Measurements from ENCODE around the gene RHBDF1. TPM values are rescaled to one million over a fixed set of nuclear protein-coding genes. Genes with fewer than 3 reads are reported as not detected.

Gene RHBDF1
- total and polyA plus RNA-seq, 9 of the 15 experiments (the other 6 are each of a cell fraction or from before 2014, with no cell fraction given): 1.0 to 8.2 (median 4.2) TPM

DNA sequence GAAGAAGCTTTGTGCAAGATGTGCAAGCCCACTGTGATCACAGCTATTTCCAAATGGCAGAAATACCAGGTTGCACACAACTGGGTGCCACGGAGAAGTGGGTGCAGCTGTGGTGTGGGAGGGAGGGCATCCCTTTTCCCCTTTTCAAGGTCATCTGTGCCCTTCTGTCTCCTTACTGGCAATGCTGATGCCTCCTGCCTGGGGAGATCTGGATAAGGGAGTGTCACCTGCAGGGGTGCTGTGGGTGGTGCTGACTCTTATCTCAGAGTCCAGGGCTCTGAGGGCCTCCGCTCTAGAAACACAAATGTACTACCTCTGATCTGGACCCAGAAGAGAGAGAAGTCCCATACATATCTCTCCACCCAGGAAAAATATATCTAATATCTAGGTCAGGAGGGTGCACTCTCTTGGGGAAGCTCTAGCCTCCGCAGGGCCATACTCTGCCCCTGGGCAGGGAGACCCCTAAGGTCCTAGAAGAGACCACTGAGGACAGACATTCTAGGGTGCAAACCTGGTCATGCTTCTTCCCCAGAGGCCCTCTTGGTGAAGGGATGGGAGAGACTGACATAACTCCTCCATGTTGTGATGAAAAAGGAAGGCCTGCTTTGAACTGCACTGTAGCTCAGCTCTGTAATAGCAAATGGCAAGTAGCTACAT is 47.5 kb upstream of the RHBDF1 start (continued):
- TF ChIP-seq, protein P1, sequence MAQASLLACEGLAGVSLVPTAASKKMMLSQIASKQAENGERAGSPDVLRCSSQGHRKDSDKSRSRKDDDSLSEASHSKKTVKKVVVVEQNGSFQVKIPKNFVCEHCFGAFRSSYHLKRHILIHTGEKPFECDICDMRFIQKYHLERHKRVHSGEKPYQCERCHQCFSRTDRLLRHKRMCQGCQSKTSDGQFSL (CRISPR knock-in tag; IDR thresholded peaks at IDR 0.05): no peak
- TF ChIP-seq, protein P1 (tag; IDR thresholded peaks at IDR 0.05): peak in 1 of 2 experiments; percentile 25; a peak in 1 of 4 replicates
- no peak for TF ChIP-seq CBX8 (IDR thresholded peaks at IDR 0.05; ENCODE audit: borderline replicate concordance, extremely low read depth, low read depth, low read length, poor library complexity, severe bottlenecking)
- TF ChIP-seq, protein P2, sequence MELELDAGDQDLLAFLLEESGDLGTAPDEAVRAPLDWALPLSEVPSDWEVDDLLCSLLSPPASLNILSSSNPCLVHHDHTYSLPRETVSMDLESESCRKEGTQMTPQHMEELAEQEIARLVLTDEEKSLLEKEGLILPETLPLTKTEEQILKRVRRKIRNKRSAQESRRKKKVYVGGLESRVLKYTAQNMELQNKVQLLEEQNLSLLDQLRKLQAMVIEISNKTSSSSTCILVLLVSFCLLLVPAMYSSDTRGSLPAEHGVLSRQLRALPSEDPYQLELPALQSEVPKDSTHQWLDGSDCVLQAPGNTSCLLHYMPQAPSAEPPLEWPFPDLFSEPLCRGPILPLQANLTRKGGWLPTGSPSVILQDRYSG (tag; conservative IDR thresholded peaks at IDR 0.05; ENCODE audit: low read depth): 0 out of 2 replicates have a peak, but pooled peaks have one; percentile 65
- TF ChIP-seq, protein P3, sequence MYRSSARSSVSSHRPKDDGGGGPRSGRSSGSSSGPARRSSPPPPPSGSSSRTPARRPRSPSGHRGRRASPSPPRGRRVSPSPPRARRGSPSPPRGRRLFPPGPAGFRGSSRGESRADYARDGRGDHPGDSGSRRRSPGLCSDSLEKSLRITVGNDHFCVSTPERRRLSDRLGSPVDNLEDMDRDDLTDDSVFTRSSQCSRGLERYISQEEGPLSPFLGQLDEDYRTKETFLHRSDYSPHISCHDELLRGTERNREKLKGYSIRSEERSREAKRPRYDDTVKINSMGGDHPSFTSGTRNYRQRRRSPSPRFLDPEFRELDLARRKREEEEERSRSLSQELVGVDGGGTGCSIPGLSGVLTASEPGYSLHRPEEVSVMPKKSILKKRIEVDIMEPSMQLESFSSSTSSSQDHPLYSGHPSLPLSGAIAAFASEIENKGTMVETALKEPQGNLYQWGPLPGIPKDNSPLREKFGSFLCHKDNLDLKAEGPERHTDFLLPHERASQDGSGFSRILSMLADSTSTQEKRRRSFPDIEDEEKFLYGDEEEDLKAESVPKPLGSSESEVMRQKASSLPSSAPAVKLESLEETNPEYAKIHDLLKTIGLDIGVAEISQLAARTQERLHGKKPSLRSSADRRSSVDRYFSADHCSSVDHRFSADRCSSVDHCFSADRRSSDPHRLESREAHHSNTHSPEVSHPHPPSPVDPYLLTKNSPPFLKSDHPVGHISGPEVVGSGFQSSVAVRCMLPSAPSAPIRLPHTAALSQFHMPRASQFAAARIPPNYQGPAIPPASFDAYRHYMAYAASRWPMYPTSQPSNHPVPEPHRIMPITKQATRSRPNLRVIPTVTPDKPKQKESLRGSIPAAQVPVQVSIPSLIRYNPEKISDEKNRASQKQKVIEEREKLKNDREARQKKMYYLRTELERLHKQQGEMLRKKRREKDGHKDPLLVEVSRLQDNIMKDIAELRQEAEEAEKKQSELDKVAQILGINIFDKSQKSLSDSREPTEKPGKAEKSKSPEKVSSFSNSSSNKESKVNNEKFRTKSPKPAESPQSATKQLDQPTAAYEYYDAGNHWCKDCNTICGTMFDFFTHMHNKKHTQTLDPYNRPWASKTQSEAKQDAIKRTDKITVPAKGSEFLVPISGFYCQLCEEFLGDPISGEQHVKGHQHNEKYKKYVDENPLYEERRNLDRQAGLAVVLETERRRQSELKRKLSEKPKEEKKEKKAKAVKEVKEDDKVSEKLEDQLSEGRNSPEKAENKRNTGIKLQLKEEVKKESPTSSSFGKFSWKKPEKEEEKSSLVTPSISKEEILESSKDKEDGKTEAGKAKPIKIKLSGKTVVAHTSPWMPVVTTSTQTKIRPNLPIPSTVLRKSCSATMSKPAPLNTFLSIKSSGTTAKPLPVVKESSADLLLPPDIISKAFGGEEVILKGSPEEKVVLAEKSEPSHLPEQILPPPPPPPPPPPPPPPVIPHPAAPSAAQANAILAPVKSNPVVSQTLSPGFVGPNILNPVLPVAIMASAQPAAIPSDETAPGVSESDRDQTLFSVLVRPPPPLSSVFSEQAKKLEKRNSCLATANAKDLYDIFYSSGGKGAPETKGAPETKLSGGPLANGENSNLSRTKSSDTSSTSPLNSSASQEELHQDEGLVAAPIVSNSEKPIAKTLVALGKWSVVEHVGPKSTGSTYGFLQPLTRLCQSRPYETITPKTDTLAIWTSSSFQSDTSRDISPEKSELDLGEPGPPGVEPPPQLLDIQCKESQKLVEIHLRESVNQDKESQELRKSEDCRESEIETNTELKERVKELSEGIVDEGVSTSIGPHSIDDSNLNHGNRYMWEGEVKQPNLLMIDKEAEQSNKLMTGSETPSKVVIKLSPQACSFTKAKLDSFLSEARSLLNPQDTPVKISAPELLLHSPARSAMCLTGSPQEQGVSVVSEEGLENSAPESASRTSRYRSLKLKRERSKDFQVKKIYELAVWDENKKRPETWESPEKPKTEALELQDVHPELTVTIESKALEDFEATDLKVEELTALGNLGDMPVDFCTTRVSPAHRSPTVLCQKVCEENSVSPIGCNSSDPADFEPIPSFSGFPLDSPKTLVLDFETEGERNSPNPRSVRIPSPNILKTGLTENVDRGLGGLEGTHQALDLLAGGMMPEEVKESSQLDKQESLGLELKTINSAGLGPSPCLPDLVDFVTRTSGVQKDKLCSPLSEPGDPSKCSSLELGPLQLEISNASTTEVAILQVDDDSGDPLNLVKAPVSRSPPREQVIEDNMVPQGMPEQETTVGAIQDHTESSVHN (IDR thresholded peaks at IDR 0.05; ENCODE audit: borderline replicate concordance in 1 of 2, low read depth in 1 of 2): no peak
- no peak for TF ChIP-seq SAFB (IDR thresholded peaks at IDR 0.05; ENCODE audit: borderline replicate concordance, low read depth, low read length)
- TF ChIP-seq BCL6 (CRISPR knock-in tag; IDR thresholded peaks at IDR 0.05): no peak
- TF ChIP-seq SETDB1 (IDR thresholded peaks at IDR 0.05; ENCODE audit: low read length): no peak
- TF ChIP-seq RBBP5 (IDR thresholded peaks at IDR 0.05; ENCODE audit: borderline replicate concordance, insufficient read depth, low read length, poor library complexity, severe bottlenecking): peak; percentile 40
- TF ChIP-seq CBX2 (IDR thresholded peaks at IDR 0.05; ENCODE audit: insufficient read depth, low read length, poor library complexity, severe bottlenecking): no peak
- 0 out of 2 replicates have a peak, but pooled peaks have one; percentile 0 for TF ChIP-seq SPI1 (IDR thresholded peaks at IDR 0.05; ENCODE audit: borderline replicate concordance, low read depth, low read length)
- no peak for TF ChIP-seq ARHGAP35 (IDR thresholded peaks at IDR 0.05; ENCODE audit: partially characterized antibody)
- peak; percentile 96 for TF ChIP-seq ESRRA (IDR thresholded peaks at IDR 0.05; ENCODE audit: borderline replicate concordance, low read depth)
- TF ChIP-seq NFE2 (IDR thresholded peaks at IDR 0.05; ENCODE audit: low read depth): peak; percentile 58
- no peak for TF ChIP-seq BMI1 (IDR thresholded peaks at IDR 0.05; ENCODE audit: low read length)
- TF ChIP-seq NR1H2 (CRISPR knock-in tag; IDR thresholded peaks at IDR 0.05): no peak
